Activated T-cell treated with anti-CD3 and anti-CD28 coated beads, Interleukin-2, amount 50 U/mL, for 72 hours (primary cell): ENCODE results near the gene USF2. TPM values are rescaled to one million over a fixed set of nuclear protein-coding genes. Genes with fewer than 3 reads are reported as not detected.

Experiments used
- ATAC-seq, 2 donors: fragments of 150-1000 bp; cut with Tn5 transposase; replicated peaks in 1 of 2; 2 replicates each; pipeline ENCODE4 v1.10.0; 2021; ENCODE audit warnings: moderate library complexity in 2 of 2, mild to moderate bottlenecking in 1 of 2
- DNase-seq, 2 donors: peaks; one replicate each; pipeline ENCODE4 v3.0.0; 2021 to 2022; ENCODE audit warnings: mixed read lengths in 1 of 2
- H3K27ac Mint-ChIP-seq: one replicate; pipeline ENCODE4 v1.8.0; 2022; ENCODE audit warnings: mild to moderate bottlenecking, moderate library complexity, mixed read lengths
- H3K27me3 Mint-ChIP-seq: one replicate; pipeline ENCODE4 v1.8.0; 2022; ENCODE audit warnings: low read depth, mixed read lengths
- H3K36me3 Mint-ChIP-seq, 2 donors: one replicate each; pipeline ENCODE4 v1.8.0; 2022; ENCODE audit warnings: mixed read lengths in 2 of 2, mild to moderate bottlenecking in 1 of 2; ENCODE audit not compliant: insufficient read depth in 2 of 2
- H3K4me1 Mint-ChIP-seq: one replicate; pipeline ENCODE4 v1.8.0; 2022; ENCODE audit warnings: low read depth, mixed read lengths
- H3K4me3 Mint-ChIP-seq, 2 donors: one replicate each; pipeline ENCODE4 v1.8.0; 2022; ENCODE audit warnings: mild to moderate bottlenecking in 2 of 2, mixed read lengths in 2 of 2, moderate library complexity in 2 of 2
- H3K9me3 Mint-ChIP-seq, 2 donors: one replicate each; pipeline ENCODE4 v1.8.0; 2022; ENCODE audit warnings: mixed read lengths in 2 of 2
- total RNA-seq, 2 donors: library from RNA; stranded (reverse); gene quantifications; one replicate each; pipeline ENCODE4 v1.2.3, GENCODE V29; 2022

Gene USF2
- total RNA-seq, 2 donors from 2014 or later = 202 to 212 TPM

DNA sequence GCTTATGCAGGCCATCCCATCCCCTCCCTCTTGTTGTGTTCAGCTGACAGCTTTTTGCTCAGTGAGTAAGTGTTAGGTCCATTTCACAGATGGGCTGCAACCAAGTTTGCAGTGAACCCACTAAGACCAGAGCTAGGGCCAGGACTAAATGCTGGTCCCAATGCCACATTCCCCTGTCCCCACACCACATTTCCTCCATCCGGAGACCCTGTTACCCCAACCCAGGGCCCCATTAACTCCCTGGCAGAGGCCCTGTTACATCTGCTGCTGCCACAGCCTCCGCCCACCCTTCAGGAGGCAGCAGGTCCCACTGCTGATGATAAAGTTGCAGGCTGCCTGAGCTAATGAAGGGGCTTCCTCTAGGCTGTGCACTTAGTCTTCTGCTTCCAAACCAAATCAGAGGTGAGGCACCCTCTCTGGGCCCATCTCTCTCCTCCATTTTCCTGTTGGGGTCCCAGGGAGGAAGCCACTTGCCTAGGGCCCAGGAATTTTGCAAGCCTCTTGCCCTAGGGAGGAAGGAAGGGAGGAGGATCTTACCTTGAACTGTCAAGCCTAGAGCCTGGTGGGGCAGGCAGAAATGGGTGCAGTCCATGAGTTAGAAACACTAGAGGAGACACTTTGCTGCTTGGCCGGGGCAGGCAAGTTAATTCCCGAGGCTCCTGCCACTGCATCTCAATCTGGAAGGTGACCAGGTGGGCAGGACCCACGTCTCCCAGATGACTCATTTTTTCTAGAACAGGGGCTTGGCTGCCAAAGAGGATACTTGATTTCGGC, 3.4 kb upstream of the USF2 start:
- Mint-ChIP-seq H3K27ac (peak overlapping the region; percentile 69), H3K27me3 (no peaks in the 10 kb centered on the region), H3K4me3 (peak overlapping the region; percentile 95 to 97), H3K4me1 (peaks cover 27% of the 10 kb centered on the region), H3K9me3 (no peaks in the 10 kb centered on the region), H3K36me3 (peaks cover 2% of the 10 kb centered on the region in 2 donors)
- ATAC-seq (no peak), DNase-seq (no peak)

DNA sequence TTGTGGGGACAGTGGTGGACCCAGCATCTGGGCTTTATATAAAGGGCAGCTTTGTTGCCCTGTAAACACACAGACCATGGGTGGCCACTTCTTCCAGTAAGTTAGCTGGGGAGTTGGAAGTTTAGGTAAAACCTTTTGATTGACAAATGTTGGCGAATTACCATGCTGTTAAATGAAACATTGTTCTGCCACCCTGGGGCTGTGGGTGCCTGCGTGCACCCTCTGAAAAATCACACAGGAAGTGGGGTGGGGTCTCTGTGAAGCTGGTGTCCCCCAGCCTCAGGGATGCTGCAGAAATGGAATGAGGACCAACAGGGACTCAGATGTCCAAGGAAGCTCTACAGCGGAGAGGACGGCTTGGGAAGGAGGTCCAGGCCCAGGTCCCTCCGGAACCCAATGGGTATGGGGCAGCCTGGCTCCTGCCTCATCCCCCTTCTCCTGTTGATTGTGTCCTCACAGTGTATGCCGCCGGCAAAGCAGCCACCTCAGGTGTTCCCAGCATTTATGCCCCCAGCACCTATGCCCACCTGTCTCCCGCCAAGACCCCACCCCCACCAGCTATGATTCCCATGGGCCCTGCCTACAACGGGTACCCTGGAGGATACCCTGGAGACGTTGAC, 2.8 kb upstream of the USF2 start:
- Mint-ChIP-seq H3K27me3 (no peaks in the 10 kb centered on the region), H3K4me3 (peak overlapping the region; percentile 95 to 97), H3K36me3 (peaks cover 4 to 6% of the 10 kb centered on the region in 2 donors), H3K4me1 (peaks cover 34% of the 10 kb centered on the region), H3K9me3 (no peaks in the 10 kb centered on the region), H3K27ac (peak overlapping the region; percentile 69)
- ATAC-seq (no peak), DNase-seq (no peak)

DNA sequence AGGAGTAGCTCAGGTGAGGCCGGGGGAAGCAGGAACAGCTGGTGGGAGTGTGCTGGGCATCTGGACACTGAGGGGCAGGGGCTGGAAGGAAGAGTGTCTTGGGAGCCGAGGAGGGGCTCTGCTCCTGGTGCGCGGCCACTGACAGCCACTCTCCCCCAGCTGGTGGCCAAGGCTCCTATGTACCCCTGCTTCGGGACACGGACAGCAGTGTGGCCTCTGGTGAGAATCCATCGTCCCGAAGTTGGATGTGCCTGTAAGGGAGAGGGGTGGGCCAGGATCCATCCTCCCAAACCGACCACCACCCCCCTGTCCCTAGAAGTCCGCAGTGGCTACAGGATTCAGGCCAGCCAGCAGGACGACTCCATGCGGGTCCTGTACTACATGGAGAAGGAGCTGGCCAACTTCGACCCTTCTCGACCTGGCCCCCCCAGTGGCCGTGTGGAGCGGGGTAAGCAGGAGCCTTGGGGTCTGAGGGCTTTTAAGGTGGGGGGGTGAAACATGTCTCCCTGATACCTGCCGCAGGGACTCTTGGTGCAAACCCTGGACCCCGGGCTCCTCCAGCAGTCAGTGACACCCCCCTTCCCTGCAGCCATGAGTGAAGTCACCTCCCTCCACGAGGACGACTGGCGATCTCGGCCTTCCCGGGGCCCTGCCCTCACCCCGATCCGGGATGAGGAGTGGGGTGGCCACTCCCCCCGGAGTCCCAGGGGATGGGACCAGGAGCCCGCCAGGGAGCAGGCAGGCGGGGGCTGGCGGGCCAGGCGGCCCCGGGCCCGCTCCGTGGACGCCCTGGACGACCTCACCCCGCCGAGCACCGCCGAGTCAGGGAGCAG, 2.0 kb upstream of the USF2 start:
- ATAC-seq (no peak), DNase-seq (no peak)
- Mint-ChIP-seq H3K9me3 (no peaks in the 10 kb centered on the region), H3K27me3 (no peaks in the 10 kb centered on the region), H3K36me3 (peaks cover 6 to 7% of the 10 kb centered on the region in 2 donors), H3K4me3 (peak overlapping the region; percentile 95 to 97), H3K4me1 (peaks cover 35% of the 10 kb centered on the region), H3K27ac (peak overlapping the region; percentile 50)

DNA sequence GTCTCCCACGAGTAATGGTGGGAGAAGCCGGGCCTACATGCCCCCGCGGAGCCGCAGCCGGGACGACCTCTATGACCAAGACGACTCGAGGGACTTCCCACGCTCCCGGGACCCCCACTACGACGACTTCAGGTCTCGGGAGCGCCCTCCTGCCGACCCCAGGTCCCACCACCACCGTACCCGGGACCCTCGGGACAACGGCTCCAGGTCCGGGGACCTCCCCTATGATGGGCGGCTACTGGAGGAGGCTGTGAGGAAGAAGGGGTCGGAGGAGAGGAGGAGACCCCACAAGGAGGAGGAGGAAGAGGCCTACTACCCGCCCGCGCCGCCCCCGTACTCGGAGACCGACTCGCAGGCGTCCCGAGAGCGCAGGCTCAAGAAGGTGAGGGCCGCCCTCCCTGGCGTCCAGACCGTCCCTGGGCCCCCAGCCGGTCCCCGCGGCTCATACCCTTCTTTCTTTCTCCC, 1.4 kb upstream of the USF2 start:
- Mint-ChIP-seq H3K9me3 (no peaks in the 10 kb centered on the region), H3K27ac (peak overlapping the region; percentile 96), H3K4me3 (peak overlapping the region; percentile 95 to 97), H3K4me1 (peaks cover 41% of the 10 kb centered on the region), H3K27me3 (no peaks in the 10 kb centered on the region), H3K36me3 (peaks cover 8 to 11% of the 10 kb centered on the region in 2 donors)
- ATAC-seq = peak; percentile 14 to 20
- peak; percentile 57 to 63 for DNase-seq

DNA sequence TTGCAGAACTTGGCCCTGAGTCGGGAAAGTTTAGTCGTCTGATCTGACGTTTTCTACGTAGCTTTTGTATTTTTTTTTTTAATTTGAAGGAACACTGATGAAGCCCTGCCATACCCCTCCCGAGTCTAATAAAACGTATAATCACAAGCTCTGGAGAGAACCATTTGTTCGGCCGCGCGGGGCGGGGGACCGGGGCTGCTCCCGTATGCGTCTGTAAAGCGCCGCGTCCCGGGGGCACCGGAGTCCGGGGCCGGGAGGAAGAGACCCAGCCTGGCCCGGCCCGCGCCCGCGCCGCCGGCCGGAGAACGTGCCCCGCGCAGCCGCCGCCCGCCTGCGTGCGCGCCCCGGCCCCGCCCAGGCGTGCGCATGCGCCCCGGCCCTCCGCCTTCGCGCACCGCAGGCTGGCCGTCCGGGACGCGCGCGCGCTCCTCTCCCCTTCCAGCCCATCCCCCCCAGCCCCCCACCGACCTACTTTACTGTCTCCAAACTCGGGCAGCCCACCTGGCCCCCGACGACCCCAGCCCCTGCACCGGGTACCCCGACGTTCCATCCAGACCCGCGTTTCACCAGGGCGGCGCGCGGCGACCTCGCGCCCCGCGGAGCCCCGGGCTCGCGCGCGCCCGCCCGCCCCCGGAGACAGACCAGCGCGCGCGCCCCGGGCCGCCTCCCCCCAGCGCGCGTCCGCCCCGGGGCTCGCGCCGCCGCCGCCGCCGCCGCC, 785 bp upstream of the USF2 start:
- H3K9me3 Mint-ChIP-seq = no peaks in the 10 kb centered on the region
- DNase-seq (peak; percentile 79 to 87), ATAC-seq (peak; percentile 67 to 68)
- H3K27ac Mint-ChIP-seq = peak overlapping the region; percentile 96
- H3K4me3 Mint-ChIP-seq = peak overlapping the region; percentile 95 to 97
- no peaks in the 10 kb centered on the region for H3K27me3 Mint-ChIP-seq
- H3K36me3 Mint-ChIP-seq = peaks cover 8 to 11% of the 10 kb centered on the region in 2 donors
- H3K4me1 Mint-ChIP-seq = peaks cover 41% of the 10 kb centered on the region

DNA sequence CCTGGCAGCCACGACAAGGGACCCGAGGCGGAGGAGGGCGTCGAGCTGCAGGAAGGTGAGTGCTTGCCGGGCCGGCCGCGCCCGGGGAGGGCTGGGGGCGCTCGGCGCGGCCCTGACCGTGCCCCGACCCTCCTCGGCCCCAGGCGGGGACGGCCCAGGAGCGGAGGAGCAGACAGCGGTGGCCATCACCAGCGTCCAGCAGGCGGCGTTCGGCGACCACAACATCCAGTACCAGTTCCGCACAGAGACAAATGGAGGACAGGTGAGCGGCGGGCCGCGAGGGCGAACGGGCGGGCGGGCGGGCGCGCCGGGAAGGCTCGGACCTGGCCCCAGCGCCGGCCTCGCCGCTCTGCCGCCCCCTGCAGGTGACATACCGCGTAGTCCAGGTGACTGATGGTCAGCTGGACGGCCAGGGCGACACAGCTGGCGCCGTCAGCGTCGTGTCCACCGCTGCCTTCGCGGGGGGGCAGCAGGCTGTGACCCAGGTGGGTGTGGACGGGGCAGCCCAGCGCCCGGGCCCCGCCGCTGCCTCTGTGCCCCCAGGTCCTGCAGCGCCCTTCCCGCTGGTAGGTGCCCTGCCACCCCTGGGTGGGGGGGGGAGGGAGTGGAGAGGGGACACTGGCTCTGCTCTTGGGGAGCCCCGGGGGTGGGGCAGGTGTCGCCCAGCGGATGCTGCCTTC, 816 bp downstream of the USF2 start:
- peak; percentile 86 to 87 for DNase-seq
- H3K4me1 Mint-ChIP-seq = peaks cover 41% of the 10 kb centered on the region
- peak; percentile 74 to 75 for ATAC-seq
- H3K4me3 Mint-ChIP-seq = peak overlapping the region; percentile 73 to 74
- no peak overlapping the region for H3K27ac Mint-ChIP-seq
- H3K27me3 Mint-ChIP-seq = no peaks in the 10 kb centered on the region
- peaks cover 9 to 12% of the 10 kb centered on the region in 2 donors for H3K36me3 Mint-ChIP-seq
- H3K9me3 Mint-ChIP-seq = no peaks in the 10 kb centered on the region

DNA sequence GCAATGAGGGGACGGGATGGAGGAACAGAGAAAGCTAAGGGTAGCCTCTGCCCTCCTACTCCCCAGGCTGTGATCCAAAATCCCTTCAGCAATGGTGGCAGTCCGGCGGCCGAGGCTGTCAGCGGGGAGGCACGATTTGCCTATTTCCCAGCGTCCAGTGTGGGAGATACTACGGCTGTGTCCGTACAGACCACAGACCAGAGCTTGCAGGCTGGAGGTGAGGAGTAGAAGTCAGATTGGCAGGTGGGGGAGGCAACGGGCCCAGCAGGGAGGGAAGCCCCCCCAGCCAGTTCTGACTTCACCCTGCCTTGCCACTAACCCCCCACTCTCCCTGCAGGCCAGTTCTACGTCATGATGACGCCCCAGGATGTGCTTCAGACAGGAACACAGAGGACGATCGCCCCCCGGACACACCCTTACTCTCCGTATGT, 1.6 kb downstream of the USF2 start:
- no peak for ATAC-seq
- H3K4me3 Mint-ChIP-seq = peak overlapping the region; percentile 59 to 74
- H3K4me1 Mint-ChIP-seq = peaks cover 33% of the 10 kb centered on the region
- H3K9me3 Mint-ChIP-seq = no peaks in the 10 kb centered on the region
- peaks cover 9 to 14% of the 10 kb centered on the region in 2 donors for H3K36me3 Mint-ChIP-seq
- H3K27me3 Mint-ChIP-seq = no peaks in the 10 kb centered on the region
- DNase-seq = no peak
- H3K27ac Mint-ChIP-seq = peak overlapping the region; percentile 77

DNA sequence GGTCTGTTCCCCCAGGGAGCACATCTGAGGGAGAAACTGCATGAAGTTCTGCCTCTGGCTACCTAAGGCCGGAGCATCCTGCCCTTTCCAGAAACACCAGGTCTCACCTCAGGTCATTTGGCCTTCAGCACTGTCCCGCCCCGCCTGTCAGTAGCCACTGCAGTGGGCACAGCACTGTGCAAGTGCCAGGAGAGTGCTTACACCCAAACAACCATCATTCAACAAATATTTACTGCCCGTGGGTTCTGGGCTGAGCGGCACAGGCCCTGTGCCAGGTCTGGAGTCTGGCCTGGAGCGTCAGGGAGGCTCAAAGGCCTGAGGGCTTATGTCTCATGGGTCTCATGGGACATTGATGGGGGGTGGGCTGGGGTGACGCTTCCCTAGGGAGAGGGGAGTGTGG, 2.8 kb downstream of the USF2 start:
- no peak overlapping the region for H3K4me3 Mint-ChIP-seq
- peaks cover 22% of the 10 kb centered on the region for H3K4me1 Mint-ChIP-seq
- peaks cover 9 to 20% of the 10 kb centered on the region in 2 donors for H3K36me3 Mint-ChIP-seq
- H3K9me3 Mint-ChIP-seq = no peaks in the 10 kb centered on the region
- H3K27ac Mint-ChIP-seq = no peak overlapping the region
- no peaks in the 10 kb centered on the region for H3K27me3 Mint-ChIP-seq
- no peak for DNase-seq
- ATAC-seq = no peak

DNA sequence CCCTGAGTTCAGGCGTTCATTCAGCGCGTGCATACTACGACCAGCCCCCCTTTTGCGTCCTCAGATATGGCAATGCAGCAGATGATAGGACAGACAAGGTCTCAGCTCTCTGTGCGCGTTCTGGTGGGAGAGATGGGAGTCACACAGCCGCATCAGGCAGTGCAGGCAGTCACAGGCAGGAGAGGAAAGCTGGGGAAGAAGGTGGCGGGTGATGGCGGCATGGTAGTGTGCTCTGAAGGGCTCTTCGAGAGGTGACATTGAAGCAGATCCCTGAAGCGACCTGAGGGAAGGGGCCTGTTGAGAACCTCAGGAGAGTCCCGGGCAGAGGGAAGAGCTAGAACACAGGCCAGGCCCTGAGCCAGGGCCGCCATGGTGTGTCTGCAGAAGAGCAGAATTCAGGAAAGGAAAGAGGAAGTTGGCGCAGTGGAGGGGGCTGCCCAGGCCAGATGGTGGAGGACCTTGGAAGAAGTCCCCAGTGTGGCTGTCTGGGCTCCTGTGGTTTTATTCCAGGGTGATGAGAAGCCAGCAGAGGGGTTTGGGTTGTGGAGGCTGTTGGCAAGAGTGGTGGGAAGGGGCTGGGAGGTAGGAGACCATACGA, 3.5 kb downstream of the USF2 start:
- Mint-ChIP-seq H3K9me3 (no peaks in the 10 kb centered on the region), H3K36me3 (peaks cover 9 to 22% of the 10 kb centered on the region in 2 donors), H3K4me1 (peaks cover 18% of the 10 kb centered on the region), H3K27me3 (no peaks in the 10 kb centered on the region), H3K27ac (no peak overlapping the region), H3K4me3 (no peak overlapping the region)
- DNase-seq (no peak), ATAC-seq (no peak)

DNA sequence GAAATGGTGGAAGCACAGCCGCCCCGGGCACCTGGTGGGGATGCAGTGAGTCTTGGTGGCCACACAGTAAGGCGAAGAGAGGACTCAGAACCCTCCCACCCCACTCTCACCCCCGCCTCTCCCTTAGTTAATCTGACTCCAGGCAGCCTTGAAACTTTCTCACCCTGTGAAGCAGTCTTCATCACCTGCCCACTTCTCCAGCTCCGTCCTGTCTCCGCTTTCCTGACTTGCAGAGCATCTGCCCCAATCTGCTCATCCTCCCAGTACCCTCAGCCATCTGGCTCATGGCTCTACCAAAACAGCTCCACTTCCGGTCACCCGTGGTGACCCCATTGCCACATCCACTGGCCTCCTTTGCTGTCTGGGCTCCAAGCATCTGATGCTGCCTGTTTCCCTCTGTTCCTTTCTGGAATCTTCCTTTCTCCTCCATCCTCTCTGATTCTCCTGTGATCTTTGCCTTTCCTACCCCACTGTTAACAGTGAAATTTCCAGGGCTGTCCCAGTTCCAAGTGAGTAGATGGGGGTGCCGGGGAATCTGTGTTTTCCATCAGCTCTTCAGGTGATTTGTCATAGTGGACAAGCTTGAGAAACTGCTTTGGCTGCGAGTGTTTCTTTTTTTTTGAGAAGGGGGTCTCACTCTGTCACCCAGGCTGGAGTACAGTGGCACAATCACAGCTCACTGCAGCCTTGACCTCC, 4.3 kb downstream of the USF2 start:
- Mint-ChIP-seq H3K4me3 (no peak overlapping the region), H3K4me1 (peaks cover 18% of the 10 kb centered on the region), H3K9me3 (no peaks in the 10 kb centered on the region), H3K36me3 (peaks cover 9 to 19% of the 10 kb centered on the region in 2 donors), H3K27ac (peak overlapping the region; percentile 41), H3K27me3 (no peaks in the 10 kb centered on the region)
- DNase-seq (no peak), ATAC-seq (no peak)

DNA sequence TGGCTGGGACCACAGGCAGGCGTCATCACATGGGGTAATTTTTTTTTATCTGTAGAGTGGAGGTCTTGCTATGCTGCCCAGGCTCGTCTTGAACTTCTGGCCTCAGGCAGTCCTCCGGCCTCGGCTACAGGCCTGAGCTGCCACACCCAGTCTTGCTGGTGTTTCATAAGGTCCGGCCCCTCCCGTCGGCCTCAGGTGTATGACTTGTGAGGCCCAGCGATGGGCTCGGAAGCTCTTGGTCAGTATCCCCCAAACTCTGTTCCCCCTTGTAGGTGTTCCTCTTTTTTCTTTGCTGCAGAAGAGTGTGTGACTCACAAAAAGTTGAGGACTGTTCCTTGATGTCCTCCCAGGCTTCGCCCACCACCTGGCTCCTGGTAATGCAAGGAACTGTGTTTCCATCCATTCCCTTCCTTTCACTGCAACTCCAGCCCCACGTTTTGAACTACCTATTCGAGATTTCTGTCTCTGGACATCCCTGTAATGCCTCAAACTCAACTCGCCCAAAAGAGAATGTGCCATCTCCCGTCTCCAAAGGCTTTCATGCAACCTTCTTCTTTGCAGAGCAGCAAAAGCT, 5.0 kb downstream of the USF2 start:
- H3K27me3 Mint-ChIP-seq = no peaks in the 10 kb centered on the region
- H3K4me3 Mint-ChIP-seq = no peak overlapping the region
- no peak for ATAC-seq
- peaks cover 18% of the 10 kb centered on the region for H3K4me1 Mint-ChIP-seq
- DNase-seq = no peak
- peaks cover 9 to 19% of the 10 kb centered on the region in 2 donors for H3K36me3 Mint-ChIP-seq
- no peaks in the 10 kb centered on the region for H3K9me3 Mint-ChIP-seq
- no peak overlapping the region for H3K27ac Mint-ChIP-seq
